PFSK-1 (cell line): Measurements from ENCODE around the gene ATG3.

Experiments
- POLR2AphosphoS5 ChIP-seq: IDR thresholded peaks from 2 replicates; pipeline ENCODE4 v1.6.1; 2012; ENCODE audit warnings: low read depth, mild to moderate bottlenecking, control low read depth, low read length, moderate library complexity
- REST ChIP-seq, 2 experiments: IDR thresholded peaks; 2 replicates each; pipeline versions ENCODE4 v1.6.1 to v1.8.0; 2011 to 2012; ENCODE audit warnings: low read depth in 2 of 2, low read length in 2 of 2, control low read depth in 1 of 2, inconsistent platforms in 1 of 2, mild to moderate bottlenecking in 1 of 2, moderate library complexity in 1 of 2; ENCODE audit not compliant: insufficient read depth in 1 of 2
- SIN3A ChIP-seq: IDR thresholded peaks from 2 replicates; pipeline ENCODE4 v1.6.1; 2012; ENCODE audit warnings: mild to moderate bottlenecking, low read length, moderate library complexity, borderline replicate concordance; ENCODE audit not compliant: insufficient read depth

GRCh38 chr3:112539825-112540650 lies 21.7 kb downstream of the ATG3 start:
- TF ChIP-seq POLR2AphosphoS5 = no peak
- TF ChIP-seq SIN3A = no peak
- no peak for TF ChIP-seq REST (IDR thresholded peaks at IDR 0.05; ENCODE audit: insufficient read depth in 1 of 2, low read depth in 2 of 2, low read length in 2 of 2)
